ENCODE data around the gene SLC49A4.

SLC49A4 gene

GRCh38 chr3:122859021-122859805 is 64.3 kb downstream of the SLC49A4 start:
- no peak for DNase-seq

- no peak for DNase-seq
Measured at GRCh38 chr3:122862381-122862780, 67.5 kb downstream of the SLC49A4 start.

GRCh38 chr3:122864498-122864897 is 69.6 kb downstream of the SLC49A4 start:
- DNase-seq: no peak

- no peak for DNase-seq
Measured at GRCh38 chr3:122868322-122868721, 73.5 kb downstream of the SLC49A4 start.

GRCh38 chr3:122873741-122874515 is 79.1 kb downstream of the SLC49A4 start:
- DNase-seq: no peak

GRCh38 chr3:122875547-122876127 is 80.8 kb downstream of the SLC49A4 start:
- DNase-seq: no peak

- DNase-seq: no peak
Measured at GRCh38 chr3:122880173-122880572, 85.3 kb downstream of the SLC49A4 start.

- DNase-seq: no peak
Measured at GRCh38 chr3:122880624-122881023, 85.8 kb downstream of the SLC49A4 start.

GRCh38 chr3:122882361-122882947 is 87.6 kb downstream of the SLC49A4 start:
- DNase-seq: no peak

- DNase-seq: no peak
Measured at GRCh38 chr3:122886251-122886650, 91.4 kb downstream of the SLC49A4 start.

- DNase-seq: no peak
Measured at GRCh38 chr3:122886946-122887345, 92.1 kb downstream of the SLC49A4 start.

GRCh38 chr3:122890077-122890719 is 95.3 kb downstream of the SLC49A4 start:
- no peak for DNase-seq

GRCh38 chr3:122890720-122891220 is 95.9 kb downstream of the SLC49A4 start:
- no peak for DNase-seq

GRCh38 chr3:122892118-122892960 is 97.5 kb downstream of the SLC49A4 start:
- DNase-seq: no peak

- DNase-seq: no peak
Measured at GRCh38 chr3:122893282-122893681, 98.4 kb downstream of the SLC49A4 start.

GRCh38 chr3:122893754-122894668 is 99.1 kb downstream of the SLC49A4 start:
- no peak for DNase-seq

- no peak for DNase-seq
Measured at GRCh38 chr3:122898298-122898697, 103.4 kb downstream of the SLC49A4 start.

GRCh38 chr3:122902326-122902725 is 107.5 kb downstream of the SLC49A4 start:
- no peak for DNase-seq

GRCh38 chr3:122903171-122903570 is 108.3 kb downstream of the SLC49A4 start:
- DNase-seq: no peak

- no peak for DNase-seq
Measured at GRCh38 chr3:122907471-122907870, 112.6 kb downstream of the SLC49A4 start.

- DNase-seq: no peak
Measured at GRCh38 chr3:122908251-122908650, 113.4 kb downstream of the SLC49A4 start.
